Osteocyte (in vitro differentiated cells): Measurements from ENCODE around the gene SBK1. TPM values are rescaled to one million over a fixed set of nuclear protein-coding genes. Genes with fewer than 3 reads are reported as not detected.

Experiments
- DNase-seq: peaks from one replicate; pipeline ENCODE4 v3.0.0; 2021; ENCODE audit warnings: mixed read lengths; ENCODE audit not compliant: unreplicated experiment; ENCODE audit errors: extremely low spot score
- H3K27ac Mint-ChIP-seq: one replicate; pipeline ENCODE4 v1.8.0; 2021; ENCODE audit warnings: mild to moderate bottlenecking, mixed read lengths; ENCODE audit not compliant: unreplicated experiment
- H3K27me3 Mint-ChIP-seq: one replicate; pipeline ENCODE4 v1.8.0; 2021; ENCODE audit warnings: mixed read lengths; ENCODE audit not compliant: unreplicated experiment
- H3K36me3 Mint-ChIP-seq: one replicate; pipeline ENCODE4 v1.8.0; 2021; ENCODE audit warnings: mixed read lengths; ENCODE audit not compliant: unreplicated experiment
- H3K4me1 Mint-ChIP-seq: one replicate; pipeline ENCODE4 v1.8.0; 2021; ENCODE audit warnings: mixed read lengths; ENCODE audit not compliant: unreplicated experiment
- H3K4me3 Mint-ChIP-seq: one replicate; pipeline ENCODE4 v1.8.0; 2021; ENCODE audit warnings: mild to moderate bottlenecking, moderate library complexity, mixed read lengths; ENCODE audit not compliant: unreplicated experiment
- H3K9me3 Mint-ChIP-seq: one replicate; pipeline ENCODE4 v1.8.0; 2021; ENCODE audit warnings: mixed read lengths; ENCODE audit not compliant: unreplicated experiment
- total RNA-seq: library from RNA; stranded (reverse); gene quantifications from 2 replicates; pipeline ENCODE4 v1.2.1, GENCODE V29; 2021
- TF ChIP-seq, protein P1 (sequence below): fragments of 200-600 bp; sonication (generic); IDR thresholded peaks from 2 replicates; pipeline ENCODE4 v1.5.0; 2021; ENCODE audit warnings: antibody characterized with exemption, mild to moderate bottlenecking, moderate library complexity

SBK1 gene
- total RNA-seq, 1 donor from 2014 or later = 5.0 TPM

DNA sequence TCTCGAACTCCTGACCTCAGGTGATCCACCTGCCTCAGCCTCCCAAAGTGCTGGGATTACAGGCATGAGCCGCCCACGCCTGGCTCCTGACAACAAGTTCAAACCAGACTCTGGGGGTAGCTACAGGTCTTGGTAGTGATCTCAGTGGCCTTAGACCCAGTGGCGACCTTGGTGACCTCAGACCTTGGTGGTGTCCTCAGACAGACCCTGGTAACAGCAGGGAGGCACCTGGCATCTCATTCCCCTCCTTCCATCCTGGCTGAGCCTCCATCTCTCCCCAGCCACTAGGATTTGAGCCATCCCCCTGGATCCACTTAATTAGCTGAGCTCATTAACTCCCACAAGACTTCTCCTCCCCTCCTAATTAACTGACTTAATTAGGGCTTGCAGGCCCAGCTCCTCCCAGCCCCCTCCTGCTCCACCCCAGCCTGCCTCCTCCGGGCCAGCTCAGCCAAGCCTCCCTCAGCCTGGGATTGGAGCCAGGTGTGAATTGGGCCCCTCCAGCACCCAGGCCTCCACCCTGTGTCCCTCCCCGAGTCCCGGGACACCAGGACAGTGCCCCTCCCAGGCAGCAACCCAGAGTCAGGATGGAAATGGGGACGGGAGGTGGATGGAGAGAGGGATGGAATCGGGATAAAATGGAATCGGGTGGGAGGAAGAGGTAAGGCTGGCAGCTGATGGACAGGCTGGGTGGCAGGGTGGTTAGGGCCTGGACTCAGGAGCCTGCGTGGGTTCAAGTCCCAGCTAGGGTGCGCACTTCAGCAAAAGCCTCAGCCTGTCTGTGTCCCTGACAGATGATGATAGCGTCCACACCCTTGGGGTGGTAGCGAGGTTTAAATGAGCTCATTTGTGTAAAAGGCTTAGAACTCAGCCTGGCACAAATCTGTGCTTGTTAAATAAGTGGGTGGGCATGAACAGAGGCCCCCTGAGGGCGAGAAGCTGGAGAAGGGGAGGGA is 11.2 kb upstream of the SBK1 start:
- no peak overlapping the region for H3K27ac Mint-ChIP-seq
- H3K36me3 Mint-ChIP-seq = no peaks in the 10 kb centered on the region
- no peaks in the 10 kb centered on the region for H3K9me3 Mint-ChIP-seq
- H3K27me3 Mint-ChIP-seq = peaks cover 9% of the 10 kb centered on the region
- DNase-seq = no peak
- TF ChIP-seq, protein P1, sequence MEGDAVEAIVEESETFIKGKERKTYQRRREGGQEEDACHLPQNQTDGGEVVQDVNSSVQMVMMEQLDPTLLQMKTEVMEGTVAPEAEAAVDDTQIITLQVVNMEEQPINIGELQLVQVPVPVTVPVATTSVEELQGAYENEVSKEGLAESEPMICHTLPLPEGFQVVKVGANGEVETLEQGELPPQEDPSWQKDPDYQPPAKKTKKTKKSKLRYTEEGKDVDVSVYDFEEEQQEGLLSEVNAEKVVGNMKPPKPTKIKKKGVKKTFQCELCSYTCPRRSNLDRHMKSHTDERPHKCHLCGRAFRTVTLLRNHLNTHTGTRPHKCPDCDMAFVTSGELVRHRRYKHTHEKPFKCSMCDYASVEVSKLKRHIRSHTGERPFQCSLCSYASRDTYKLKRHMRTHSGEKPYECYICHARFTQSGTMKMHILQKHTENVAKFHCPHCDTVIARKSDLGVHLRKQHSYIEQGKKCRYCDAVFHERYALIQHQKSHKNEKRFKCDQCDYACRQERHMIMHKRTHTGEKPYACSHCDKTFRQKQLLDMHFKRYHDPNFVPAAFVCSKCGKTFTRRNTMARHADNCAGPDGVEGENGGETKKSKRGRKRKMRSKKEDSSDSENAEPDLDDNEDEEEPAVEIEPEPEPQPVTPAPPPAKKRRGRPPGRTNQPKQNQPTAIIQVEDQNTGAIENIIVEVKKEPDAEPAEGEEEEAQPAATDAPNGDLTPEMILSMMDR = no peak
- no peak overlapping the region for H3K4me3 Mint-ChIP-seq
- peaks cover 7% of the 10 kb centered on the region for H3K4me1 Mint-ChIP-seq

DNA sequence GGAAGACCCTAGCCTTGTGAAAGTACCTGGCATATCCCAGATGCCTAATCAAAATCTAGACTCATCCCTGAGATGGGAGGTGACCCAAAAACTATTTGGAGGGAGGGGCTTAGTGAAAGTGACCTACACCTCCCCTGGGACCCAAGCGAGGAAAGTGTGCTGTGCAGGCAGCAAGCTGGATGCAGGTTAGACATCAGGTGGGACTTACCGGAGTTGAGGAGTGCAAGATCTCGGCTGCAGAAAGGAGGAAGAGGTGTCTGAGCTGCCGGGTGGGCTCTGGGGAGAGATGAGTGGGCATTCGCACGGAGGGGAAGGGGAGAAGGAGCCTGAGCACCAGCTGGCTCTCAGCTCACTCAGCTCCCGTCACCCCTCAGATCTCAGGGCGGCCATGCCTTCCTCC is 10.3 kb upstream of the SBK1 start:
- Mint-ChIP-seq H3K36me3 (no peaks in the 10 kb centered on the region), H3K4me3 (no peak overlapping the region), H3K4me1 (peaks cover 7% of the 10 kb centered on the region), H3K27me3 (peaks cover 7% of the 10 kb centered on the region), H3K9me3 (no peaks in the 10 kb centered on the region), H3K27ac (no peak overlapping the region)
- no peak for DNase-seq
- TF ChIP-seq, protein P1 = no peak

GRCh38 chr16:28283173-28283572 is 9.2 kb upstream of the SBK1 start:
- TF ChIP-seq, protein P1 = no peak
- Mint-ChIP-seq H3K4me1 (peaks cover 1% of the 10 kb centered on the region), H3K27me3 (peaks cover 7% of the 10 kb centered on the region), H3K36me3 (no peaks in the 10 kb centered on the region), H3K9me3 (no peaks in the 10 kb centered on the region), H3K4me3 (no peak overlapping the region), H3K27ac (no peak overlapping the region)
- DNase-seq = no peak

GRCh38 chr16:28283798-28284577 is 8.3 kb upstream of the SBK1 start:
- no peak overlapping the region for H3K27ac Mint-ChIP-seq

More at GRCh38 chr16:28283798-28284577, 8.3 kb upstream of the SBK1 start:
- no peak for DNase-seq
- TF ChIP-seq, protein P1 = no peak
- no peaks in the 10 kb centered on the region for H3K9me3 Mint-ChIP-seq
- H3K4me1 Mint-ChIP-seq = peaks cover 1% of the 10 kb centered on the region
- H3K4me3 Mint-ChIP-seq = no peak overlapping the region
- peaks cover 10% of the 10 kb centered on the region for H3K27me3 Mint-ChIP-seq
- H3K36me3 Mint-ChIP-seq = no peaks in the 10 kb centered on the region
